Prostate gland (tissue), 2 donors: ENCODE results near the gene RAB43. TPM values are rescaled to one million over a fixed set of nuclear protein-coding genes. Genes with fewer than 3 reads are reported as not detected.
A peak's percentile ranks its signal among the peaks of the same experiment; 100 is the strongest.
"Not testable (repeated sequence)": the region's sequence is repeated elsewhere in the genome, so short reads cannot be mapped to it uniquely, and the experiment has no call there.

Experiments used
- DNase-seq: peaks from one replicate; pipeline ENCODE4 v3.0.0-alpha.2; 2019; ENCODE audit warnings: low spot score
- H3K27ac ChIP-seq, 2 donors: fragments of 200-600 bp; sonication (generic); 2 replicates each; pipeline ENCODE4 v1.5.1; 2017 to 2019
- H3K27me3 ChIP-seq: fragments of 200-600 bp; sonication (generic); replicated peaks from 2 replicates; pipeline ENCODE4 v1.5.1; 2019; ENCODE audit not compliant: insufficient read depth
- H3K36me3 ChIP-seq, 2 donors: fragments of 200-600 bp; sonication (generic); 1 replicate in 1 of 2; 2 replicates in 1 of 2; pipeline versions ENCODE4 v1.5.1 to v1.8.1; 2017 to 2019
- H3K4me1 ChIP-seq: fragments of 200-600 bp; sonication (generic); replicated peaks from 2 replicates; pipeline ENCODE4 v1.5.1; 2019
- H3K4me3 ChIP-seq, 2 donors: fragments of 200-600 bp; sonication (generic); 2 replicates each; pipeline ENCODE4 v1.5.1; 2017 to 2019
- H3K9me3 ChIP-seq: fragments of 200-600 bp; sonication (generic); 2 replicates; pipeline ENCODE4 v1.5.1; 2017
- CTCF ChIP-seq, 4 experiments: fragments of 200-600 bp in 2 of 4; fragments of 450-650 bp in 2 of 4; sonication (generic) in 2 of 4; IDR thresholded peaks; 1 replicate in 3 of 4; 2 replicates in 1 of 4; pipeline ENCODE4 v1.5.1; 2016 to 2019; ENCODE audit warnings: antibody characterized with exemption in 4 of 4, mild to moderate bottlenecking in 2 of 4, moderate library complexity in 2 of 4
- POLR2A ChIP-seq: fragments of 450-650 bp; IDR thresholded peaks from one replicate; pipeline ENCODE4 v1.6.1; 2016; ENCODE audit warnings: antibody characterized with exemption, mild to moderate bottlenecking
- POLR2AphosphoS5 ChIP-seq: sonication (generic); formaldehyde crosslinking; IDR thresholded peaks from one replicate; pipeline ENCODE4 v1.6.1; 2017; ENCODE audit warnings: antibody characterized with exemption
- WGBS: methylation state at CpG from one replicate; pipeline ENCODE4 v1.1.5; 2018; 5-methylcytosine and 5-hydroxymethylcytosine counted together
- intact Hi-C: fragments of 100-400 bp; cut with DNase I; formaldehyde crosslinking; loops from one replicate; pipeline ENCODE4 v1.14.2; 2022
- total RNA-seq, 2 donors: library from RNA; depleted of rRNA; stranded (reverse); fragments of >200 nt; gene quantifications; one replicate each; pipeline ENCODE4 v1.1.0, GENCODE V29; 2016

RAB43 gene
- total RNA-seq, 2 donors from 2014 or later: 35.9 to 52.3 TPM

GRCh38 chr3:129067719-129068118 is 53.9 kb downstream of the RAB43 start:
- not testable (repeated sequence) for H3K4me3 ChIP-seq

GRCh38 chr3:129065720-129066073 is 55.9 kb downstream of the RAB43 start:
- no peak for DNase-seq
- Histone ChIP-seq H3K9me3 (no peaks in the 10 kb centered on the region), H3K4me3 (no peak overlapping the region), H3K36me3 (no peaks in the 10 kb centered on the region), H3K4me1 (peaks cover 2% of the 10 kb centered on the region), H3K27ac (no peak overlapping the region), H3K27me3 (no peaks in the 10 kb centered on the region)
- WGBS: 86% methylated on average over 4 of the region's 4 CpGs
- intact Hi-C loops: no loop called here
- TF ChIP-seq CTCF (IDR thresholded peaks at IDR 0.05) (no peak), POLR2A (no peak), POLR2AphosphoS5 (no peak)

More at GRCh38 chr3:129067719-129068118, 53.9 kb downstream of the RAB43 start:
- H3K9me3 ChIP-seq, H3K27me3 ChIP-seq, H3K4me1 ChIP-seq, H3K36me3 ChIP-seq, intact Hi-C loops: not testable (repeated sequence)
- peak; percentile 82 for TF ChIP-seq POLR2AphosphoS5
- TF ChIP-seq POLR2A: peak; percentile 27
- peak; percentile 80 for DNase-seq
- H3K27ac ChIP-seq: peak overlapping the region; percentile 54 to 72
- 53% methylated on average over 7 of the region's 7 CpGs for WGBS

- DNase-seq: no peak
- intact Hi-C loops: no loop called here
- WGBS: 91% methylated on average over 14 of the region's 14 CpGs
- no peak for TF ChIP-seq POLR2A
- TF ChIP-seq POLR2AphosphoS5: no peak
- no peak for TF ChIP-seq CTCF (IDR thresholded peaks at IDR 0.05)
- Histone ChIP-seq H3K27ac (no peak overlapping the region), H3K4me1 (peaks cover 2% of the 10 kb centered on the region), H3K9me3 (no peaks in the 10 kb centered on the region), H3K27me3 (no peaks in the 10 kb centered on the region), H3K36me3 (no peaks in the 10 kb centered on the region), H3K4me3 (no peak overlapping the region)
Measured at GRCh38 chr3:129065016-129065719, 56.4 kb downstream of the RAB43 start.

- H3K27ac ChIP-seq: no peak overlapping the region
- TF ChIP-seq CTCF (IDR thresholded peaks at IDR 0.05) (no peak), POLR2AphosphoS5 (peak; percentile 63)
- no peaks in the 10 kb centered on the region for H3K27me3 ChIP-seq
- DNase-seq: peak; percentile 64
- no peaks in the 10 kb centered on the region for H3K9me3 ChIP-seq
- WGBS: 64% methylated on average over 15 of the region's 15 CpGs
- intact Hi-C loops: no loop called here
- H3K4me1 ChIP-seq: peaks cover 2% of the 10 kb centered on the region
- H3K36me3 ChIP-seq: no peaks in the 10 kb centered on the region
- H3K4me3 ChIP-seq: no peak overlapping the region
Measured at GRCh38 chr3:129063841-129064482, 57.6 kb downstream of the RAB43 start.

- intact Hi-C loops: no loop called here
- no peaks in the 10 kb centered on the region for H3K9me3 ChIP-seq
- 85% methylated on average over 10 of the region's 10 CpGs for WGBS
- H3K27ac ChIP-seq: no peak overlapping the region
- no peak overlapping the region for H3K4me3 ChIP-seq
- H3K36me3 ChIP-seq: no peaks in the 10 kb centered on the region
- no peak for DNase-seq
- TF ChIP-seq POLR2A: no peak
- H3K4me1 ChIP-seq: peaks cover 10% of the 10 kb centered on the region
- H3K27me3 ChIP-seq: no peaks in the 10 kb centered on the region
Measured at GRCh38 chr3:129063091-129063640, 58.4 kb downstream of the RAB43 start.
